ENCODE measurements around the gene TCP10L. TPM values are rescaled to one million over a fixed set of nuclear protein-coding genes. Genes with fewer than 3 reads are reported as not detected.

Gene TCP10L
- total and polyA plus RNA-seq, 2 of the 8 experiments (the other 6 are each of a cell fraction or from before 2014, with no cell fraction given): 0.45 to 0.99 TPM

- TF ChIP-seq TBP (IDR thresholded peaks at IDR 0.05; ENCODE audit: low read depth, low read length) (no peak), POLR2A (IDR thresholded peaks at IDR 0.05; ENCODE audit: control extremely low read depth in 1 of 2, low read depth in 2 of 2, low read length in 2 of 2) (no peak), CTCF (IDR thresholded peaks at IDR 0.05; ENCODE audit: control extremely low read depth in 1 of 3, insufficient read depth in 1 of 3, low read depth in 1 of 3, low read length in 3 of 3) (no peak), YY1 (IDR thresholded peaks at IDR 0.05; ENCODE audit: low read depth, low read length) (no peak)
Measured at GRCh38 chr21:32608851-32609250, 23.5 kb upstream of the TCP10L start (continued).

All from H1 (cell line).